ENCODE data around the gene PARD6B.

- TF ChIP-seq CTCF (IDR thresholded peaks at IDR 0.05) (no peak), POLR2AphosphoS5 (IDR thresholded peaks at IDR 0.05) (no peak)
Observed at GRCh38 chr20:50734730-50735679, 3.6 kb downstream of the PARD6B start.

Measured in sigmoid colon (tissue), 4 donors.